Eye (tissue), 1 donor: ENCODE measurements around the gene SKA3.

Experiments used
- DNase-seq: peaks from one replicate; pipeline ENCODE4 v3.0.0-alpha.2; 2015

SKA3 gene

GRCh38 chr13:21109168-21109567, 67.2 kb downstream of the SKA3 start:
- DNase-seq, result no peak

- no peak for DNase-seq
These were observed 70.3 kb downstream of the SKA3 start for GRCh38 chr13:21106089-21106488.

GRCh38 chr13:21104199-21105019, 71.9 kb downstream of the SKA3 start:
- DNase-seq, result no peak
